ENCODE results near the gene TRAF7.

TRAF7 gene

GRCh38 chr16:2204416-2205103, 49.0 kb downstream of the TRAF7 start:
- FAIRE-seq: no peak

- FAIRE-seq: no peak
Measured at GRCh38 chr16:2205104-2205966, 49.8 kb downstream of the TRAF7 start, which contains the start of gene MLST8. Gene MLST8 (plus strand): TSS chr16:2205454. CDS start chr16:2206086, 632 bp downstream.

GRCh38 chr16:2205967-2206313, 50.4 kb downstream of the TRAF7 start:
- FAIRE-seq: no peak

GRCh38 chr16:2206420-2206779, 50.8 kb downstream of the TRAF7 start:
- FAIRE-seq: no peak

GRCh38 chr16:2206780-2207433, 51.3 kb downstream of the TRAF7 start:
- no peak for FAIRE-seq

GRCh38 chr16:2207872-2208271, 52.3 kb downstream of the TRAF7 start:
- no peak for FAIRE-seq

GRCh38 chr16:2208308-2208707, 52.7 kb downstream of the TRAF7 start:
- no peak for FAIRE-seq

GRCh38 chr16:2208772-2209171, 53.2 kb downstream of the TRAF7 start:
- FAIRE-seq: no peak

- FAIRE-seq: no peak
Measured at GRCh38 chr16:2209258-2210008, 53.9 kb downstream of the TRAF7 start.

- FAIRE-seq: no peak
Measured at GRCh38 chr16:2210009-2210332, 54.4 kb downstream of the TRAF7 start.

- FAIRE-seq: no peak
Measured at GRCh38 chr16:2210386-2211365, 55.1 kb downstream of the TRAF7 start, which contains the start of gene BRICD5. Gene BRICD5 (minus strand): TSS chr16:2210863. CDS start chr16:2210833, 30 bp downstream.

- no peak for FAIRE-seq
Measured at GRCh38 chr16:2211923-2212347, 56.4 kb downstream of the TRAF7 start.

GRCh38 chr16:2212362-2213324, 57.1 kb downstream of the TRAF7 start:
- FAIRE-seq: no peak

GRCh38 chr16:2213817-2214718, 58.5 kb downstream of the TRAF7 start:
- FAIRE-seq: no peak

GRCh38 chr16:2214719-2214968, 59.1 kb downstream of the TRAF7 start, which contains the start of gene PGP:
Gene PGP (minus strand): TSS chr16:2214840. CDS start chr16:2214777, 63 bp downstream.
- FAIRE-seq: no peak

- no peak for FAIRE-seq
Measured at GRCh38 chr16:2216330-2216729, 60.7 kb downstream of the TRAF7 start.

- FAIRE-seq: peak; percentile 74
Measured at GRCh38 chr16:2223221-2223941, 67.8 kb downstream of the TRAF7 start, which contains the start of gene E4F1. Gene E4F1 (plus strand): TSS chr16:2223591. CDS start chr16:2223614, 23 bp downstream.

- FAIRE-seq: no peak
Measured at GRCh38 chr16:2223942-2224486, 68.4 kb downstream of the TRAF7 start.
